GM12878 (cell line): ENCODE measurements around the gene POLN. TPM values are rescaled to one million over a fixed set of nuclear protein-coding genes. Genes with fewer than 3 reads are reported as not detected.

ENCODE experiments used
- ATAC-seq: fragments of 200-7000 bp; cut with Tn5 transposase; 3 replicates; pipeline ENCODE4 v1.9.1; 2020; ENCODE audit warnings: mild to moderate bottlenecking, moderate library complexity
- BruUV-seq: library from RNA; stranded (reverse); fragments of 400-500 nt; replicated peaks from 2 replicates; lab custom pipeline; 2021; lab: Mats Ljungman, UMichigan
- CTCF ChIA-PET: fragments of 300-600 bp; sonication (Branson Sonifier 250); formaldehyde crosslinking; extraction: SDS; loops from one replicate; lab custom pipeline; 2021; ENCODE audit warnings: inconsistent platforms; lab: Yijun Ruan, JAX
- POLR2A ChIA-PET: fragments of 350-600 bp; formaldehyde crosslinking; extraction: SDS; loops from one replicate; lab custom pipeline; 2021; ENCODE audit warnings: inconsistent platforms; lab: Charles Lee
- RAD21 ChIA-PET: fragments of 300-600 bp; sonication (Branson Sonifier 250); formaldehyde crosslinking; loops from one replicate; lab custom pipeline; 2023; ENCODE audit warnings: antibody characterized with exemption; ENCODE audit not compliant: unreplicated experiment; lab: Charles Lee
- SMC1A ChIA-PET: fragments of 300-600 bp; sonication (Branson Sonifier 250); formaldehyde crosslinking; loops from one replicate; lab custom pipeline; 2023; ENCODE audit not compliant: unreplicated experiment, uncharacterized antibody; lab: Charles Lee
- DNase-seq: peaks from one replicate; pipeline ENCODE4 v3.0.0-alpha.2; 2011; ENCODE audit warnings: low read depth, low spot score
- FAIRE-seq: peaks from 3 replicates; lab custom pipeline; 2011; peaks lifted over from hg19 to GRCh38; lab: Jason Lieb, UNC
- H2AFZ ChIP-seq: 2 replicates; pipeline ENCODE4 v1.6.0; 2011; ENCODE audit warnings: low read depth, low read length, control low read depth; ENCODE audit not compliant: control insufficient read depth
- H3K27ac ChIP-seq: 2 replicates; pipeline ENCODE4 v1.5.1; 2011; ENCODE audit warnings: control low read depth; ENCODE audit not compliant: control insufficient read depth, insufficient read depth
- H3K27me3 ChIP-seq, 2 experiments: replicated peaks in 1 of 2; 2 replicates each; pipeline versions ENCODE4 v1.6.0 to v1.6.1; 2011; ENCODE audit warnings: low read length in 1 of 2; ENCODE audit not compliant: control insufficient read depth in 2 of 2, insufficient read depth in 2 of 2
- H3K36me3 ChIP-seq, 2 experiments: 2 replicates each; pipeline ENCODE4 v1.5.1; 2011; ENCODE audit warnings: low read length in 1 of 2; ENCODE audit not compliant: control insufficient read depth in 2 of 2, insufficient read depth in 2 of 2
- H3K4me1 ChIP-seq: 2 replicates; pipeline ENCODE4 v1.6.1; 2011; ENCODE audit warnings: mild to moderate bottlenecking, low read length, moderate library complexity, mixed read lengths; ENCODE audit not compliant: control insufficient read depth, insufficient read depth
- H3K4me2 ChIP-seq: 2 replicates; pipeline ENCODE4 v1.6.0; 2011; ENCODE audit warnings: control low read depth; ENCODE audit not compliant: control insufficient read depth, insufficient read depth
- H3K4me3 ChIP-seq: fragments of 200-600 bp; sonication (generic); 2 replicates; pipeline ENCODE4 v1.5.1; 2016
- H3K79me2 ChIP-seq: 2 replicates; pipeline ENCODE4 v1.6.0; 2011; ENCODE audit warnings: low read length; ENCODE audit not compliant: control insufficient read depth, insufficient read depth
- H3K9ac ChIP-seq: 2 replicates; pipeline ENCODE4 v1.8.0; 2011; ENCODE audit warnings: low read length, control low read depth, mixed read lengths; ENCODE audit not compliant: control insufficient read depth, insufficient read depth
- H3K9me3 ChIP-seq: replicated peaks from 3 replicates; pipeline ENCODE4 v1.5.1; 2011; ENCODE audit warnings: mild to moderate bottlenecking, low read length; ENCODE audit not compliant: control insufficient read depth, insufficient read depth
- H4K20me1 ChIP-seq: 2 replicates; pipeline ENCODE4 v1.6.0; 2011; ENCODE audit not compliant: control insufficient read depth, insufficient read depth
- ATF2 ChIP-seq: IDR thresholded peaks from 2 replicates; pipeline ENCODE4 v1.6.1; 2012; ENCODE audit warnings: low read length, inconsistent platforms
- MEF2B ChIP-seq: fragments of 450-650 bp; IDR thresholded peaks from 2 replicates; pipeline ENCODE4 v1.6.1; 2018; ENCODE audit warnings: mild to moderate bottlenecking, moderate library complexity; ENCODE audit not compliant: partially characterized antibody, poor library complexity, severe bottlenecking
- PKNOX1 ChIP-seq: fragments of 450-650 bp; IDR thresholded peaks from 2 replicates; pipeline ENCODE4 v1.6.1; 2016; ENCODE audit warnings: mild to moderate bottlenecking
- WGBS: methylation state at CpG from one replicate; pipeline ENCODE4 v1.1.6; 2016; ENCODE audit warnings: low lambda C conversion rate; ENCODE audit not compliant: insufficient replicate concordance, insufficient coverage; ENCODE audit errors: missing lambda C conversion rate; 5-methylcytosine and 5-hydroxymethylcytosine counted together
- in situ Hi-C: fragments of 300-500 bp; cut with MboI; formaldehyde crosslinking; loops from 9 replicates; pipeline ENCODE4 v1.14.3; 2018; ENCODE audit warnings: mixed read lengths
- intact Hi-C: fragments of 100-400 bp; cut with micrococcal nuclease; formaldehyde crosslinking; loops from one replicate; pipeline ENCODE4 v1.14.2; 2022; ENCODE audit not compliant: unreplicated experiment
- polyA plus RNA-seq, 11 experiments: library from polyadenylated mRNA; depleted of rRNA in 4 of 11; unstranded in 6 of 11; stranded (reverse) in 5 of 11; fragments of >200 nt; fragmentation: Nextera tagmentation in 4 of 11; fragmentation: Illumina TruSeq in 1 of 11; extraction: Ambion mirVana in 4 of 11; extraction: Trizol in 1 of 11; gene quantifications; 1 replicate in 1 of 11; 2 replicates in 10 of 11; pipeline versions ENCODE4 v1.2.1 to v1.2.3, GENCODE V29; 2011 to 2016; ENCODE audit warnings: inconsistent platforms in 2 of 11, missing spikeins in 2 of 11, low read depth in 1 of 11
- total RNA-seq, 4 experiments: library from RNA; depleted of rRNA in 3 of 4; stranded (reverse); fragments of >200 nt in 3 of 4; fragmentation: Illumina TruSeq in 1 of 4; extraction: Trizol in 1 of 4; gene quantifications; 2 replicates each; pipeline versions ENCODE4 v1.2.1 to v1.2.3, GENCODE V29; 2013 to 2021

The POLN gene
- total and polyA plus RNA-seq, 10 of the 15 experiments (the other 5 are each of a cell fraction or from before 2014, with no cell fraction given): 0.09 to 2.0 (median 0.95) TPM; not detected in 1

- ChIA-PET POLR2A (interaction anchor here (1.2 kb wide), 1 partner anchor 68 kb away, joined by 3 read pairs; no protein-coding TSS in a partner anchor), SMC1A (no interaction called here), CTCF (no interaction called here)
- ATAC-seq: peak; percentile 13
- no peaks in the 10 kb centered on the region for H4K20me1 ChIP-seq
- FAIRE-seq: no peak
- H3K27ac ChIP-seq: no peak overlapping the region
- no TSS peak for BruUV-seq
- H3K4me2 ChIP-seq: no peak overlapping the region
- intact Hi-C loops: no loop called here
- H3K9me3 ChIP-seq: no peaks in the 10 kb centered on the region
- no peak overlapping the region for H3K4me3 ChIP-seq
- no peaks in the 10 kb centered on the region for H3K36me3 ChIP-seq
- H3K79me2 ChIP-seq: no peaks in the 10 kb centered on the region
- no peak for DNase-seq
- no peaks in the 10 kb centered on the region for H3K27me3 ChIP-seq
- H2AFZ ChIP-seq: no peak overlapping the region
- H3K9ac ChIP-seq: no peak overlapping the region
- in situ Hi-C loops: no loop called here
- WGBS: 22% methylated on average over 17 of the region's 17 CpGs
- TF ChIP-seq ATF2 (no peak), PKNOX1 (peak; percentile 66), MEF2B (peak; percentile 20)
- TF ChIP-seq, all 136 proteins: peak for 2
- H3K4me1 ChIP-seq: peaks cover 3% of the 10 kb centered on the region
- RAD21 ChIA-PET: interaction anchor here (0.6 kb wide), 1 partner anchor 64 kb away, joined by 3 read pairs; no protein-coding TSS in a partner anchor
Observed at GRCh38 chr4:2077537-2078460, 164.1 kb downstream of the POLN start.
